ENCODE results near the gene UNC5A. TPM values are rescaled to one million over a fixed set of nuclear protein-coding genes. Genes with fewer than 3 reads are reported as not detected.
A peak's percentile ranks its signal among the peaks of the same experiment; 100 is the strongest.

UNC5A gene
- total and polyA plus RNA-seq, 9 of the 15 experiments (the other 6 are each of a cell fraction or from before 2014, with no cell fraction given): not detected

GRCh38 chr5:176846335-176847140 is 36.2 kb downstream of the UNC5A start:
- H3K79me2 ChIP-seq (ENCODE audit: control insufficient read depth, insufficient read depth, low read length): no peaks in the 10 kb centered on the region
- ChIA-PET POLR2A (no interaction called here), CTCF (ENCODE audit: low intra/inter-chr PET ratio) (no interaction called here)
- no TSS peak for BruUV-seq (replicated peaks)
- peak; percentile 77 for ATAC-seq
- H3K9ac ChIP-seq (ENCODE audit: insufficient read depth in 1 of 2, low read depth in 2 of 2, low read length in 2 of 2): 0 out of 4 replicates have a peak overlapping the region, but pooled peaks of 1 of the 2 experiments have one; percentile 45
- no peak overlapping the region for H3K27ac ChIP-seq (ENCODE audit: extremely low read depth, low read depth, low read length)
- peaks cover 42 to 73% of the 10 kb centered on the region in 2 experiments for H3K27me3 ChIP-seq (ENCODE audit: control insufficient read depth in 2 of 2, insufficient read depth in 2 of 2, low read length in 2 of 2)
- H3K9me3 ChIP-seq (replicated peaks; ENCODE audit: control insufficient read depth, insufficient read depth, low read depth, low read length): no peaks in the 10 kb centered on the region
- H3K4me1 ChIP-seq (replicated peaks in 1 of 2; ENCODE audit: control insufficient read depth in 2 of 2, insufficient read depth in 2 of 2, low read length in 2 of 2): peaks cover 0 to 27% of the 10 kb centered on the region in 2 experiments; a peak in 2 of 5 replicates
- H3K9me1 ChIP-seq (ENCODE audit: control insufficient read depth, insufficient read depth, low read length): no peaks in the 10 kb centered on the region
- peak in 3 of 4 experiments; percentile 36 to 61 (median 58) for DNase-seq (ENCODE audit: extremely low read depth in 1 of 4, low spot score in 3 of 4)
- in situ Hi-C loops (cut with MboI): no loop called here
- FAIRE-seq: no peak
- intact Hi-C loops (cut with micrococcal nuclease): no loop called here
- 0 out of 2 replicates have a peak, but pooled peaks have one; percentile 26 for TF ChIP-seq ATF3 (IDR thresholded peaks at IDR 0.05)
- no peak for TF ChIP-seq ATF3 (CRISPR knock-in tag; conservative IDR thresholded peaks at IDR 0.05)
- TF ChIP-seq SREBF2 (CRISPR knock-in tag; IDR thresholded peaks at IDR 0.05): no peak
- TF ChIP-seq ESRRA (IDR thresholded peaks at IDR 0.05; ENCODE audit: borderline replicate concordance, low read depth): peak; percentile 60
- TF ChIP-seq JUND (IDR thresholded peaks at IDR 0.05; ENCODE audit: borderline replicate concordance, low read depth, low read length): 0 out of 2 replicates have a peak, but pooled peaks have one; percentile 13
- no peak for TF ChIP-seq JUND (tag; IDR thresholded peaks at IDR 0.05; ENCODE audit: borderline replicate concordance, low read depth, low read length)
- no peak for TF ChIP-seq ZKSCAN3 (CRISPR knock-in tag; IDR thresholded peaks at IDR 0.05)
- TF ChIP-seq ZKSCAN1 (IDR thresholded peaks at IDR 0.05; ENCODE audit: low read depth, low read length): no peak
- TF ChIP-seq ZFP36 (IDR thresholded peaks at IDR 0.05; ENCODE audit: low read depth, low read length, partially characterized antibody): peak; percentile 89
- no peak for TF ChIP-seq NR2C2 (CRISPR knock-in tag; IDR thresholded peaks at IDR 0.05)
- 0 out of 2 replicates have a peak, but pooled peaks have one; percentile 17 for TF ChIP-seq NR2C2 (tag; IDR thresholded peaks at IDR 0.05)
- no peak for TF ChIP-seq LARP7 (IDR thresholded peaks at IDR 0.05)
- no peak for TF ChIP-seq ZNF639 (CRISPR knock-in tag; conservative IDR thresholded peaks at IDR 0.05 in 1 of 2, IDR thresholded peaks at IDR 0.05 in 1 of 2)
- TF ChIP-seq NCOA1 (IDR thresholded peaks at IDR 0.05; ENCODE audit: low read depth): no peak
- WGBS (ENCODE audit: insufficient coverage, low coverage, missing lambda C conversion rate): 3% methylated on average over 23 of the region's 24 CpGs
- H4K20me1 ChIP-seq (replicated peaks; ENCODE audit: control insufficient read depth, insufficient read depth, low read length): peaks cover 12% of the 10 kb centered on the region; the same call in 1 of the 2 replicates
- H2AFZ ChIP-seq (ENCODE audit: low read depth, low read length): no peak overlapping the region
- H3K36me3 ChIP-seq (ENCODE audit: control insufficient read depth, insufficient read depth, low read length): no peaks in the 10 kb centered on the region
- H3K4me3 ChIP-seq: no peak overlapping the region
- no peak overlapping the region for H3K4me2 ChIP-seq (ENCODE audit: insufficient read depth, low read length)
